ENCODE measurements around the gene KSR1.
"Not testable (repeated sequence)": the region's sequence is repeated elsewhere in the genome, so short reads cannot be mapped to it uniquely, and the experiment has no call there.

Gene KSR1

GRCh38 chr17:27640790-27641189 is 184.5 kb downstream of the KSR1 start:
- DNase-seq: no peak

- no peak for DNase-seq
These were observed 188.3 kb downstream of the KSR1 start for GRCh38 chr17:27644586-27644985.

GRCh38 chr17:27645621-27646020 is 189.4 kb downstream of the KSR1 start:
- DNase-seq: not testable (repeated sequence)

- DNase-seq: no peak
These were observed 190.0 kb downstream of the KSR1 start for GRCh38 chr17:27646232-27646631.

GRCh38 chr17:27647765-27648164 is 191.5 kb downstream of the KSR1 start:
- no peak for DNase-seq

GRCh38 chr17:27649111-27649571 is 192.9 kb downstream of the KSR1 start:
- not testable (repeated sequence) for DNase-seq

GRCh38 chr17:27649929-27650328 is 193.7 kb downstream of the KSR1 start:
- DNase-seq: peak in 1 of 2 donors; percentile 25

- no peak for DNase-seq
These were observed 194.6 kb downstream of the KSR1 start for GRCh38 chr17:27650836-27651235.

- DNase-seq: peak; percentile 75 to 80
These were observed 195.4 kb downstream of the KSR1 start for GRCh38 chr17:27651411-27652345.

GRCh38 chr17:27653449-27653971 is 197.3 kb downstream of the KSR1 start:
- not testable (repeated sequence) for DNase-seq

- no peak for DNase-seq
These were observed 197.9 kb downstream of the KSR1 start for GRCh38 chr17:27654136-27654535.

GRCh38 chr17:27654654-27655524 is 198.6 kb downstream of the KSR1 start:
- peak; percentile 67 to 76 for DNase-seq

- DNase-seq: not testable (repeated sequence)
These were observed 199.4 kb downstream of the KSR1 start for GRCh38 chr17:27655525-27656111.

GRCh38 chr17:27656620-27657019 is 200.4 kb downstream of the KSR1 start:
- not testable (repeated sequence) for DNase-seq

- DNase-seq: peak in 1 of 2 donors; percentile 42
These were observed 201.4 kb downstream of the KSR1 start for GRCh38 chr17:27657620-27658019.

GRCh38 chr17:27659683-27660082 is 203.4 kb downstream of the KSR1 start:
- no peak for DNase-seq

GRCh38 chr17:27660436-27660835 is 204.2 kb downstream of the KSR1 start:
- no peak for DNase-seq

- DNase-seq: no peak
These were observed 207.8 kb downstream of the KSR1 start for GRCh38 chr17:27663936-27664605.

- no peak for DNase-seq
These were observed 208.3 kb downstream of the KSR1 start for GRCh38 chr17:27664606-27664965.

- no peak for DNase-seq
These were observed 209.3 kb downstream of the KSR1 start for GRCh38 chr17:27665549-27665948.

- DNase-seq: not testable (repeated sequence)
These were observed 210.0 kb downstream of the KSR1 start for GRCh38 chr17:27666270-27666669.
